NCI-H748 treated with DMSO at 0.1 percent for 48 hours (cell line): ENCODE measurements around the gene APOL2.
A peak's percentile ranks its signal among the peaks of the same experiment; 100 is the strongest.
"Not testable (repeated sequence)": the region's sequence is repeated elsewhere in the genome, so short reads cannot be mapped to it uniquely, and the experiment has no call there.

ENCODE experiments used
- DNase-seq: peaks from one replicate; lab custom pipeline; 2025; lab: John Stamatoyannopoulos, UW

The APOL2 gene

GRCh38 chr22:36221799-36222751, 17.3 kb downstream of the APOL2 start:
- DNase-seq = peak; percentile 21

DNA sequence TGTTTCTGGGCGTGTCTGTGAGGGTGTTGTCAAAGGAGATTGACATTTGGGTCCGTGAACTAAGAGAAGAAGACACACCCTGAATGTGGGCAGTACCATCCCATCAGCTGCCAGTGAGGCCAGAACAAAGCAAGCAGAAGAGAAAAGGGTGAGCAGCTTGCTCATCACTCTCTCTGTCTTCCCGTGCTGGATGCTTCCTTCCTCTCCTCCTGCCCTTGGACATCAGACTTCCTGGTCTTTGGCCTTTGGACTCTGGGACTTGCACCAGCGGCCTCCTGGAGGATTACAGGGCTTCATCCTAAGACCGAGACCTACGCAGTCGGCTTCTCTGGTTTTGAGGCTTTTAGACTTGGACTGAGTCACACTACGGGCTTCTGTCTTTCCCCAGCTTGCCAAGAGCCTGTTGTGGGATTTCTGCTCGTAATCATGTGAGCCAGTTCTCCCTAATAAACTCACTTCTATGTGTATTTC, 18.8 kb downstream of the APOL2 start:
- DNase-seq = peak; percentile 70

- DNase-seq = no peak
These were observed 20.6 kb downstream of the APOL2 start for GRCh38 chr22:36218648-36219193.

DNA sequence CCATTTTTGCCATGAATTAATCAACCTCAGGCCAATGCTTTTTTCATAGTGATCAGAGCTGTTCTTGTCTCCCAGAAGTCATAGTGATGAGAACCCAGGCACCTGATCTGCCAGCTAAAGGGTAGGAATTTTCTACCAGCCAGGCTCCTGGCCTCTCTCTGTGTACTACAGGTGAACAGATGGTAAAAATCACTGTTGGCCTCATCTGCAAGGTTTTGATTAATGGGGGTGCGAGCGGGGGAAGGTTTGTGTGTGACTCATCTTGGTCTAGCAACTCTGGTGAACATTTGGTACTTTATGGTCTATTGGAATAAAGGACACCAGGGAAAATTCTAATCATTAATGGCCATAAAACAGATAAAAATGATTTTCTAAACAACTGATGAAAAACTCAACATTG, 23.3 kb downstream of the APOL2 start:
- DNase-seq = no peak

DNA sequence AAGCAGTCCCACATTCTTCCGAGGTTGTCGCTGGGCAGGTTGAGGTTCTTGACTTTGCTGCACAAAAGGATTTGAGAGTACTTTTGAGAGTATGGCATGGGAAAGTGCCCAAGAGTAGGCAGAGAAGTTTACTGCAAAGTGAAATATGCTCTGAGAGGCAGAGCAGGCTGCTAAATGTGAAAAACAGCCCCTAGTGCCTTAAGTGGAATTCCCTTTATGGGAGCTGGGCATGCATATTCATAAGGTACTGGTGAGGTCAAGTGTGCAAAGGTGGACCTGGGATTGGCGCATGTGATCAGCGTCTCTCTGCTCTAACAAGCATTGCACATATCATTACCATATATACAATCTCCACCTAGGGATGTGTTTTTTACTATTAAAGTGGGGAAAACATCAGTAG, 25.7 kb downstream of the APOL2 start:
- no peak for DNase-seq

DNA sequence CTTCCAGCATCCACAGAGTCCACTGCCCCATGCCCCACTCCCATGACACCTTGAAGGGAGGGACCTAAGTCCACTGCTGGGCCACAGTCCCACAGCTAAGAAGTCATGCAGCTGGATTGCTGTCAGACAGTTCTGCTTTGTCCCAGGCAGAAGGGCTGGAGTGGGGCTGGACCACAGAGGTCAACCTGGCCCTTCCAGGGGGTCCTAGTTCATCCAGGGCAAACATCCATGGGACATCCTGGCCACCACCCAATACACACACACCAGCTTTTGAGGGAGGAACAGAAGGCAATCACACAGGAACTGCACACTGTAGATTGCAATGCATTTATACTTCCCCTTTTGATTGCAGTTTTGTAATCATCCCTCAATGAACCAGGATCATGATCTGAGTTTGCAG, 26.4 kb downstream of the APOL2 start:
- DNase-seq = no peak

GRCh38 chr22:36211237-36211861, 28.0 kb downstream of the APOL2 start:
- DNase-seq = no peak

DNA sequence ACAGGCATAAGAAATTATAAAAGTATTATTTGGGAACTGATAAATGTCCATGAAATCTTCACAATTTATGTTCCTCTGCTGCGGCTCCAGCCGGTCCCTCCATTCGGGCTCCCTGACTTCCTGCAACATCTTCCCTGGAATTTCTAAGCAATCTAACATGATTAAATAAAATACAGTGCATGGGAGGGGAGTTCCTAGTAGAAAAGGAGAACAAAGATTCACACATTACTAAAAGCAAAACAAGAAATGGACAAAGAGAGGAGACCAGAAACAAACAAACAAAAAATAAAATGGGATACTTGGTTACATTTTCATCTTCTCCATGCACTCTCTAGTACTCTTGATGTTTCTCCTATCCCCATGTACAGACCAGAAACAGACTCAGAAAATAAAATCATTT, 29.1 kb downstream of the APOL2 start:
- DNase-seq = no peak

- not testable (repeated sequence) for DNase-seq
These were observed 29.8 kb downstream of the APOL2 start for GRCh38 chr22:36209488-36209908.

- DNase-seq = no peak
These were observed 30.4 kb downstream of the APOL2 start for GRCh38 chr22:36208914-36209313.

- no peak for DNase-seq
These were observed 31.1 kb downstream of the APOL2 start for GRCh38 chr22:36208162-36208765.

DNA sequence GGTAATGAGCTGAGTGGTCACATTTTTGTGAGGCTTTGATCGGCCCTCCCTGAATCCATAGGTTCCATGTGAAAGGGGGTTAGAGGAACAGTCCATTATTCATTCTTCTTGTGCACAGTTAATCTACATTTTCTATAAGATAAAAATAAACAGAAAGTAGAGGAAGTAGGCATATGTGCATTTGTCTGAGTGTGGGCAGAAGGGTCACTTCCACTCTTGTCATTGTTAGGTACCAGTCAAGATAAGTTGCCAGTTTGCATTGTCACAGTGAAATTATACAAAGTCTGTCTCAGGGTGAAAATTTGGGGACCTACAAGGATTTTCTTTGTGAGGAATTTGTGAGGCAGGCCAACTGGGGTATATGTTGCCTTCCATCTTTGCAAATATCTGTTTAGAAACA, 33.1 kb downstream of the APOL2 start:
- DNase-seq = no peak

DNA sequence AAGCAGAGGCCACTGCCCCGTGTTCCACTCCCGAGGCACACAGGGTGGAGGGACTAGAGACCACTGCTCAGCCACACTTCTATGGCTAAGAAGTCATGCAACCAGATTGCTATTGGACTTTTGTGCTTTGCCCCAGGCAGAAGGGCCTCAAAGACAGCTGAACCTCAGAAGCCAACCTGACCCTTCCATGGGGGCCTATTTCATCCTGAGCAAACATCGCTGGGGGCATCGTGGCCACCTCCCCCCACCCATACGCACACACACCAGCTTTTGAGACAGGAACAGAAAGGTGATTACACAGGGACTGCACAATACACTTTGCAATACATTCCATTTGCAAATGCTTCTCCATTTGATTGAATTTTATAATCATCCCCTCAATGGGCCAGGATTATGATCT, 33.8 kb downstream of the APOL2 start:
- DNase-seq = not testable (repeated sequence)

- no peak for DNase-seq
These were observed 34.7 kb downstream of the APOL2 start for GRCh38 chr22:36204632-36205015.

GRCh38 chr22:36204001-36204631, 35.2 kb downstream of the APOL2 start:
- no peak for DNase-seq

DNA sequence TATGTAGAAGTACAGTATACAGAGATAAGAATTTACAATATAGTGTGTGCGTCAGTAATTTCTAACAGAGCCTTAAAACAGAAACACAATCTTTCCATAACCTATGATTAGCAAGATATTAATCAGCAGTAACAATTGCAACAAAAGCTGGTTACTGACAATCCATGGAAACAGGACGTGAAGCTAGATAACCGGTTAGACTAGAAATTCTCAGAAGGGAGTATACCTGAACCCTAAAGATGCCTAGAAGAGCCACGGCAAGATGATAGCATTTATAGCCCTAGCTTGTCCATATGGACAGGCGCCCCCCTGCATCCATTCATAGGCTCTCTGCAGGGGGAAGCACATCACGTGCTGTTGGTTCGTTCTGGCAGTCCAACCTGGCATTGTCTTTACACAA, 35.9 kb downstream of the APOL2 start:
- DNase-seq = peak; percentile 80

- peak; percentile 51 for DNase-seq
These were observed 36.4 kb downstream of the APOL2 start for GRCh38 chr22:36202906-36203305.

GRCh38 chr22:36201630-36202319, 37.6 kb downstream of the APOL2 start, which contains the start of gene APOL4:
Gene APOL4 (minus strand): TSS chr22:36201809. CDS start chr22:36201734, 75 bp downstream.
- peak; percentile 10 for DNase-seq

DNA sequence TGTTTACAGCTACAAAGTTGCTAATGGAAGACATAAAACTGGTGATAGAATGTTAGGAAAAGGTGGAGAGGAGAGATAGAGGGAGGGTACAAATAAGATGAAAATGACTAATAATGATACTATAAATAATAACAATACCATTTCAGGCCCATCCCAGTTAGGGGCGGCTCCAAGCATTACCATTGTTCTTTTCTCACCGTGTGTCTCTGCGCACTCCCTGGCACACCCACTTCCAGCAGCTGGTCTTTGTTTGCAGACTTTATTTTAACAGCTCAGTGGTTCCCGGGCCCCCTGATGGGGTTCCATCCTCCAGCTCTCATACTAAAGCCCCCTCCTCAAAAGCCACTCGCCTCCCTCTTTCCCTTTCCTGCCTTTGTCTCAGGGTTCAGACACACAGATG, 38.3 kb downstream of the APOL2 start:
- DNase-seq = not testable (repeated sequence)

- DNase-seq = no peak
These were observed 40.3 kb downstream of the APOL2 start for GRCh38 chr22:36199001-36199551.

DNA sequence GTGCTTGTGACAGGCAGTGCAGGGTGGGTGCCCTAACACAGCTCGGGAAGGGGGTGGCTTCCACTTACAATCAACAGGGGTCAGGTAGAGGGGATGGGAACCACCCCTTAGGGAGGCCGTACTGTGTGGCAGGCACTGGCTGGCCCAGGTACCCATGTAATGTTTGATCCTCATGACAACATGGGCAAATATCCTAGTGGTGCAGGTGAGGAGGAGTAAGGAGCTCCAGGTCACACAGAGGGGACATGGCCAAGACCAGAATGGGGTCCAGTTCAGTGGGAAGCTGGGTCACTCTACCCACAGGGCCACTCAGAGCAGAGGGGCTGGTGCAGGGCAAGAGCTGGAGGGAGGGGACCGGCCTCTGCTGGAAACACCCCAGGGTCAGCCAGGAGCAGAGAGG, 40.8 kb downstream of the APOL2 start:
- DNase-seq = no peak
